Transverse colon (tissue), 4 donors: Measurements from ENCODE around the gene FCSK.

ENCODE experiments used
- CTCF ChIP-seq, 5 experiments: fragments of 200-600 bp in 3 of 5; fragments of 450-650 bp in 2 of 5; sonication (generic) in 3 of 5; IDR thresholded peaks; 1 replicate in 2 of 5; 2 replicates in 3 of 5; pipeline ENCODE4 v1.5.1; 2016 to 2017; ENCODE audit warnings: antibody characterized with exemption in 5 of 5, inconsistent platforms in 3 of 5, mild to moderate bottlenecking in 2 of 5, moderate library complexity in 1 of 5
- EP300 ChIP-seq: sonication (generic); formaldehyde crosslinking; IDR thresholded peaks from one replicate; pipeline ENCODE4 v1.6.1; 2017; ENCODE audit warnings: antibody characterized with exemption, low read depth
- POLR2A ChIP-seq: fragments of 450-650 bp; IDR thresholded peaks from one replicate; pipeline ENCODE4 v1.6.1; 2016; ENCODE audit warnings: antibody characterized with exemption, mild to moderate bottlenecking, moderate library complexity
- POLR2AphosphoS5 ChIP-seq, 3 donors: sonication (generic); formaldehyde crosslinking; IDR thresholded peaks; one replicate each; pipeline ENCODE4 v1.6.1; 2016; ENCODE audit warnings: antibody characterized with exemption in 3 of 3

- no peak for TF ChIP-seq CTCF (IDR thresholded peaks at IDR 0.05)
- no peak for TF ChIP-seq POLR2A
- no peak for TF ChIP-seq EP300
- no peak for TF ChIP-seq POLR2AphosphoS5 (IDR thresholded peaks at IDR 0.05)
Observed at GRCh38 chr16:70508752-70509151, 54.4 kb downstream of the FCSK start.
